Hepatocyte (in vitro differentiated cells): Measurements from ENCODE around the gene RAP2C.

Experiments
- CTCF ChIP-seq: fragments of 200-600 bp; sonication (generic); IDR thresholded peaks from 2 replicates; pipeline ENCODE4 v1.5.1; 2016; ENCODE audit warnings: antibody characterized with exemption, mild to moderate bottlenecking; ENCODE audit not compliant: poor library complexity
- EZH2 ChIP-seq: fragments of 200-600 bp; sonication (generic); IDR thresholded peaks from 2 replicates; pipeline ENCODE4 v1.6.1; 2016; ENCODE audit warnings: antibody characterized with exemption, mild to moderate bottlenecking, borderline replicate concordance

GRCh38 chrX:132171478-132171877, 47.8 kb downstream of the RAP2C start:
- TF ChIP-seq EZH2 (no peak), CTCF (no peak)
